NCI-H2107 treated with DMSO at 0.1 percent for 48 hours (cell line): ENCODE results near the gene PLK4.
"Not testable (repeated sequence)": the region's sequence is repeated elsewhere in the genome, so short reads cannot be mapped to it uniquely, and the experiment has no call there.

Source experiments
- DNase-seq: peaks from one replicate; lab custom pipeline; 2025; ENCODE audit not compliant: unreplicated experiment; lab: John Stamatoyannopoulos, UW

PLK4 gene

GRCh38 chr4:127905029-127905428 lies 24.3 kb downstream of the PLK4 start:
- DNase-seq, result no peak

GRCh38 chr4:127916512-127916911 lies 35.8 kb downstream of the PLK4 start:
- DNase-seq, result no peak

DNA sequence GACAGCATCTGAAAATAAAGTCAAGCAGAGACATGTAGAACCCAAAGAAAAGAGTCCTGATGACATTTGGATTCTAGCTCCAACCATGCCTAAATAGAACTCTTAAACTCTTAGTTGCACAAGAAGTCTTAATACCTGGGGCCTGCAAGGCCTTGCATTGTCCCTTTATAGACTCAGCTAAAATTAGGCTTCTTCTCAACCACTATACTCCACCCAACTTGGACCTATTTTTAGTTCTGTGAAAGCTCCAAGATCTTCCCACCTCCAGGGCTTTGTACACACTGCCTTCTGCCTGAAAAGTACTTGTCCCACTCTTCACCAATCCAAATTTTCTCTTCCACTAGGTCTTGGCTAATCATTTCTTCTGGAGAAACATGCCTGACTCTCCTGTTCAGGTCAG lies 36.5 kb downstream of the PLK4 start:
- DNase-seq, result no peak

- DNase-seq, result no peak
Measured at GRCh38 chr4:127920521-127920920, 39.8 kb downstream of the PLK4 start.

- no peak for DNase-seq
Measured at GRCh38 chr4:127922226-127922625, 41.5 kb downstream of the PLK4 start.

DNA sequence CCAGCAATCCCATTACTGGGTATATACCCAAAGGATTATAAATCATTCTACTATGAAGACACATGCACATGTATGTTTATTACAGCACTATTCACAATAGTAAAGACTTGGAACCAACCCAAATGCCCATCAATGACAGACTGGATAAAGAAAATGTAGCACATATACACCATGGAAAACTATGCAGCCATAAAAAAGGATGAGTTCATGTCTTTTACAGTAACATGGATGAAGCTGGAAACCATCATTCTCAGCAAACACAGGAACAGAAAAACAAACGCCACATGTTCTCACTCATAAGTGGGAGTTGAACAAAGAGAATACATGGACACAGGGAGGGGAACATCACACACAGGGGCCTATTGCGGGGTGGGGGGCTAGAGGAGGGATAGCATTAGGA lies 45.0 kb downstream of the PLK4 start:
- not testable (repeated sequence) for DNase-seq

DNA sequence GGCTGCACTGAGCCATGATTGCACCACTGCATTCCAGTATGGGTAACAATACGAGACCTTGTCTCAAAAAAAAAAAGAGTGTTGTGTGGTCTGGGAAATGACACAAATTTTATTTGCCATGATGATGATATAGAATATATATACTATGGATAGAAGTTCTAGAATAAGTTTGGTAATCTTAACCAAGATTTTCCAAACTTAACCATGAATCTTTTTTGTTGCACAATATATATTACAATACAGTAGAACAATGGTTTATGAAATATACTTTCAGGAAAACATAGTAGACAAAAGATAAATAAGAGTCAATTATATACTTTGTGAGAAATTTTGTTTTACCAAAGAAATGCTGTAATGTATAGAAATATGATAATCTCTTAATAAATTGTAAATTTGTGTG lies 49.5 kb downstream of the PLK4 start:
- no peak for DNase-seq

DNA sequence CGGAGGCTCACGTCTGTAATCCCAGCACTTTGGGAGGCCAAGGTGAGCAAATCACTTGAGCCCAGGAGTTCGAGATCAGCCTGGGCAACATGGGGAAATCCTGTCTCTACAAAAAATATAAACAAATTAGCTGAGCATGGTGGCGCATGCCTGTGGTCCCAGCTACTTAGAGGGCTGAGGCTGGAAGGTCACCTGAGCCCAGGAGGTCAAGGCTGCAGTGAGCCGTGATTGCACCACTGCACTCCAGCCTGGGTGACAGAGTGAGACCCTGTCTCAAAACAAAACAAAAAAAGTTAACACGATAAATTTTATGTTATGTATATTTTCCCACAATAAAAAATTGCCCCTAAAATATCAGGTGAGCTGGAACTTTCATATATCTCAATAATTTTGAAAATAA lies 51.1 kb downstream of the PLK4 start:
- DNase-seq, result not testable (repeated sequence)

GRCh38 chr4:127936974-127937373 lies 56.3 kb downstream of the PLK4 start:
- no peak for DNase-seq
